Esophagus (tissue), 2 donors: Measurements from ENCODE around the gene PLEKHA8. TPM values are rescaled to one million over a fixed set of nuclear protein-coding genes. Genes with fewer than 3 reads are reported as not detected.

Source experiments
- H3K27ac ChIP-seq, 2 donors: one replicate each; pipeline ENCODE4 v1.5.1; 2013; ENCODE audit warnings: low read depth in 2 of 2, mild to moderate bottlenecking in 2 of 2, inconsistent platforms in 1 of 2, low read length in 1 of 2, moderate library complexity in 1 of 2
- H3K27me3 ChIP-seq, 2 donors: one replicate each; pipeline ENCODE4 v1.6.1; 2013; ENCODE audit warnings: low read length in 2 of 2, control low read depth in 1 of 2, mild to moderate bottlenecking in 1 of 2; ENCODE audit not compliant: insufficient read depth in 2 of 2, control insufficient read depth in 1 of 2
- H3K36me3 ChIP-seq, 2 donors: one replicate each; pipeline ENCODE4 v1.6.1; 2013; ENCODE audit warnings: low read length in 1 of 2; ENCODE audit not compliant: control insufficient read depth in 2 of 2, insufficient read depth in 2 of 2
- H3K4me1 ChIP-seq, 2 donors: one replicate each; pipeline ENCODE4 v1.6.1; 2013; ENCODE audit warnings: low read length in 1 of 2; ENCODE audit not compliant: control insufficient read depth in 2 of 2, insufficient read depth in 2 of 2
- H3K4me3 ChIP-seq, 2 donors: one replicate each; pipeline ENCODE4 v1.5.1; 2013; ENCODE audit warnings: low read length in 2 of 2, mild to moderate bottlenecking in 2 of 2, low read depth in 1 of 2, moderate library complexity in 1 of 2
- H3K9me3 ChIP-seq, 2 donors: one replicate each; pipeline ENCODE4 v1.6.1; 2013; ENCODE audit warnings: mild to moderate bottlenecking in 2 of 2, low read depth in 1 of 2, low read length in 1 of 2, moderate library complexity in 1 of 2; ENCODE audit not compliant: control insufficient read depth in 2 of 2, insufficient read depth in 1 of 2
- WGBS, 2 donors: extraction: QIAGEN DNeasy Blood & Tissue Kit; methylation state at CpG; one replicate each; pipeline ENCODE4 v1.1.7; 2013; 5-methylcytosine and 5-hydroxymethylcytosine counted together
- polyA plus RNA-seq, 2 donors: library from polyadenylated mRNA; stranded (reverse); fragments of 200-250 nt; gene quantifications; one replicate each; pipeline ENCODE4 v1.2.3, GENCODE V29; 2013
- donor health status: healthy with polysubstance abuse.
- donor health status: Bipolar disorder and iron deficiency.

Gene PLEKHA8
- polyA plus RNA-seq, 2 donors, result 2.3 to 2.7 TPM

DNA sequence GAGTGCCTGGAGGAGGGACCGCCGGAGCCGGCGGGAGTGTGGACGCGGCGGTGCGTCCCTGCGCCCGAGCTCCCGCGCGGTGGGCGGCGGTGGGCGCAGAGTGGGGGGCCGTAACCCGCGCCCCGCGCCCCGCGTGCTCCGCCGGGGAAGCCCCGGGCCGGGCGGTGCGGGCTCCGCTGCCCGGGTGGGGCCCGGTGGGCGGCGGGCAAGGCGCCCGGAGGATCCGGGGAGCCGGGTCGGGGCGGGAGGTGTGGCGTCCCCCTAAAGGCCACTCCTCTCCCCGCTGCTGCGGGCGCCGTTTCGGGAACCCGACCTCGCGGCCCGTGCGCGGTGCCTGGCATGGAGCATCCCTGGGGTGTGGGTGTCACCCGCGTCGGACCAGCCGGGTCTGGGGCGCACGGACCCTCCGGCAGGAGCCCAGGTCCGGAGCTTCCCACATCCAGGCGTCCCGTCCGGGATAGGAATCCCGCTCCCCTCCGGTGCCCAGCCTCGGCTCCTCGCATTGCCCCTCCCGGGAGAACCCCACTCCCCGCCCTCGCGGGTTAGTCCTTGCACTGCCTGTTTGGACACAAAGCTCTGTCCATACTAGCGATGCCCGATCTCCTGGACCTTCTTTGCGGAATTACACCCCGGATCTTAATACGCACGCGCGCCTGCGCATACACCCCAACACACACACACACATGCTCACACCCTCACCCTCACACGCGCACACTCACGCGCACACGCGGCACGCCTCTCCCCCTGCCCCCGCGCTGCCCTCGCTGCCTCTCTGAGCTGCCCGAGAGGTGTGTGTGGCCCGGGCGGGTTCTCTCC lies 107.3 kb downstream of the PLEKHA8 start:
- Histone ChIP-seq H3K9me3 (no peaks in the 10 kb centered on the region), H3K4me3 (peak overlapping the region; percentile 78 to 83), H3K4me1 (peaks cover 0 to 3% of the 10 kb centered on the region in 2 donors), H3K27ac (peak overlapping the region; percentile 86 to 91), H3K36me3 (no peaks in the 10 kb centered on the region), H3K27me3 (no peaks in the 10 kb centered on the region)
- WGBS, 2 donors, result 0% methylated on average over 38 to 93 of the region's 93 CpGs

DNA sequence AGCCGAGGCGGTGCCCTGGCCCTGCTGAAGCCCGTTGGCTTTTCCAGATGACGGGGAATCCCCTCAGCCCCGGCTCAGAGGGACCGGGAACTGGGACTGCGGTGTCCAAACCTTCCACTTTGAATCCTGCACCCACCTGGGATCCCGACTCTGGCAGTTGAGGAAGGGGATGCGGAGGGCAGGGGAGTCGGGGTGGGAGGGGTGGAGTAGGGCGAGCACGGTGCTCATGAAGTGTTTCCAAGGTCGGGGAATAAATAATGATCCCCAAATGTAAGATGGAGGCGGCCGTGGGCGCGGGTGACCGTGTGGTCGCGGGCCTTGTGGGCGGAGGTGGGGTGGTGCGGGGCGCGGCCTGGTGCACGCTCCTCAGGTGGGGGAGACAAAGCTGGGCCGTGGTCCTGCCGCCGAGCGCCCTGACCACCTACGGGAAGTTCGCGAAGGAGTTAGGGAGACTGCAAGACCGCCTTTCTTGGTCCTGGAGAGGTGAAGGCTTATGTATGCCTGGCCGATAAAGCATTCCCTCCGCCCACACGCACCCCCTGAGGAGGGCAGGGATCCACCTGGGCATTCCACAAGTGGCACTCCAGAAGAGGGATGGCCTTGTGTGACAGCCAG lies 108.0 kb downstream of the PLEKHA8 start:
- Histone ChIP-seq H3K4me1 (peaks cover 0 to 3% of the 10 kb centered on the region in 2 donors), H3K9me3 (no peaks in the 10 kb centered on the region), H3K27me3 (no peaks in the 10 kb centered on the region), H3K27ac (peak overlapping the region; percentile 72 to 86), H3K4me3 (peak overlapping the region; percentile 78 to 83), H3K36me3 (no peaks in the 10 kb centered on the region)
- WGBS, 2 donors, result 16 to 19% methylated on average over 36 of the region's 36 CpGs

DNA sequence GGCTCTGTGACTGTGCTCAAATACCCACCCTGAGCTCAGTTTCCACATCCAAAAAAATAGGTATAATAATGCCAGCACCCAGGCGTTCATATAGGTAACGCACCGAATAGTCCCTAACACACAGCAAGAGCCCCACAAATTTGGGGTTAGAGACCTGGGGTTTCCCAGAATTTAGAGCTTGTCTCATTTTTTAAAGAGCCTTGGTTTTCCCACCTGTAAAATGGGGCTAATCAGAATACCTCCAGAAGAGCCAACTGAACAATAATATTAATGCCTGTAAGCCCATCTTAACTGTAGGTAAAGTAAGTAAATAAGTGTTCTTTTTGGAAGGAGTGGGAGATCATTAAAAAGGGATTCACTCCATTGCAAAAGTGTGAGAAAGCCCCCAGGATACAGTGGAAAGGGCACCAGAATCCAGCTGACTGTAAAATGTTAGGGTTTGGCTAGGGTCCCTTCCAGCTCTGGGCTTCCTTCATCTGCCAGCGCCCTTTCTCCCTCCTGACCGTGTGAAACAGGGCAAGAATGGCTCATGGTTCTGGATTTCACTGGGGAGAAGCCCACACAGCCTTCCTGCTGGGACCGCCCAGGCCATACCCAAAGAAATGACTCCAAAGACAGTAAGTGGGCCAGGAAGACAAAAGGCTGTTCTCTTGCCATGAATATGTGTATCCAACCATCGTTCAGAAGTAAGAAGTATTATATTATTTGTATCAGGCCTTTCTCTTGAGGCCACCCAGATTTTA lies 108.7 kb downstream of the PLEKHA8 start:
- Histone ChIP-seq H3K9me3 (no peaks in the 10 kb centered on the region), H3K4me3 (peak overlapping the region in 1 of 2 donors; percentile 83), H3K27me3 (no peaks in the 10 kb centered on the region), H3K4me1 (peaks cover 0 to 3% of the 10 kb centered on the region in 2 donors), H3K27ac (peak overlapping the region in 1 of 2 donors; percentile 86), H3K36me3 (no peaks in the 10 kb centered on the region)
- 79 to 82% methylated on average over 7 of the region's 7 CpGs for WGBS, 2 donors

- Histone ChIP-seq H3K9me3 (no peaks in the 10 kb centered on the region), H3K27ac (peak overlapping the region in 1 of 2 donors; percentile 6), H3K27me3 (no peaks in the 10 kb centered on the region), H3K36me3 (no peaks in the 10 kb centered on the region), H3K4me3 (no peak overlapping the region), H3K4me1 (peaks cover 0 to 5% of the 10 kb centered on the region in 2 donors)
- 53 to 60% methylated on average over 4 of the region's 4 CpGs for WGBS, 2 donors
Measured at GRCh38 chr7:30139836-30140384, 111.7 kb downstream of the PLEKHA8 start.

DNA sequence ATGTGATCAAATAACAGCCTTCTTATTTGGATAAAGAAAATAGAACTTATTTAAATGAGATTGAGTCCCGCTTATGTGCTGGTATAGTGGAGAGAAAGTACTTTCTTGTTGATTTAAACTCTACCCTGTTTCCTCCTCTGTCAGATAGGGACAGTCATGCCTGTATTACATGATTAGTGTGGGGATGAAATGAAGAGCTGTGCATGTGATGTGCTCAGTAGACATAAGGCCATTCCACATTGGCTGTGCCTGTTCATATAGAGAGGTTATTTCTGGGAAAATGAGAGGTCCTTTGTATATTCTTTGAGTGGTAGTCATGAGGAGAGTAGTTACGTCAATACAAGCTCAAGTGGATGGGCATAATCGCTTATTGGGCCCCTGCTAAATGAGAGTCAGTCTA lies 112.2 kb downstream of the PLEKHA8 start:
- Histone ChIP-seq H3K36me3 (no peaks in the 10 kb centered on the region), H3K4me1 (peaks cover 0 to 5% of the 10 kb centered on the region in 2 donors), H3K27me3 (no peaks in the 10 kb centered on the region), H3K27ac (no peak overlapping the region), H3K9me3 (no peaks in the 10 kb centered on the region), H3K4me3 (no peak overlapping the region)
- 95 to 96% methylated on average over 3 of the region's 3 CpGs for WGBS, 2 donors

- H3K9me3 ChIP-seq, result no peaks in the 10 kb centered on the region
- no peaks in the 10 kb centered on the region for H3K36me3 ChIP-seq
- H3K4me3 ChIP-seq, result no peak overlapping the region
- WGBS, 2 donors, result 34 to 50% methylated on average over 9 of the region's 9 CpGs
- H3K27me3 ChIP-seq, result no peaks in the 10 kb centered on the region
- peaks cover 0 to 2% of the 10 kb centered on the region in 2 donors for H3K4me1 ChIP-seq
- peak overlapping the region; percentile 70 to 76 for H3K27ac ChIP-seq
Measured at GRCh38 chr7:30142710-30143109, 114.5 kb downstream of the PLEKHA8 start.

GRCh38 chr7:30143748-30144251 lies 115.6 kb downstream of the PLEKHA8 start:
- Histone ChIP-seq H3K9me3 (no peaks in the 10 kb centered on the region), H3K27me3 (no peaks in the 10 kb centered on the region), H3K4me3 (no peak overlapping the region), H3K4me1 (peaks cover 0 to 6% of the 10 kb centered on the region in 2 donors), H3K36me3 (no peaks in the 10 kb centered on the region), H3K27ac (peak overlapping the region in 1 of 2 donors; percentile 59)
- 53 to 62% methylated on average over 1 of the region's 1 CpG for WGBS, 2 donors

DNA sequence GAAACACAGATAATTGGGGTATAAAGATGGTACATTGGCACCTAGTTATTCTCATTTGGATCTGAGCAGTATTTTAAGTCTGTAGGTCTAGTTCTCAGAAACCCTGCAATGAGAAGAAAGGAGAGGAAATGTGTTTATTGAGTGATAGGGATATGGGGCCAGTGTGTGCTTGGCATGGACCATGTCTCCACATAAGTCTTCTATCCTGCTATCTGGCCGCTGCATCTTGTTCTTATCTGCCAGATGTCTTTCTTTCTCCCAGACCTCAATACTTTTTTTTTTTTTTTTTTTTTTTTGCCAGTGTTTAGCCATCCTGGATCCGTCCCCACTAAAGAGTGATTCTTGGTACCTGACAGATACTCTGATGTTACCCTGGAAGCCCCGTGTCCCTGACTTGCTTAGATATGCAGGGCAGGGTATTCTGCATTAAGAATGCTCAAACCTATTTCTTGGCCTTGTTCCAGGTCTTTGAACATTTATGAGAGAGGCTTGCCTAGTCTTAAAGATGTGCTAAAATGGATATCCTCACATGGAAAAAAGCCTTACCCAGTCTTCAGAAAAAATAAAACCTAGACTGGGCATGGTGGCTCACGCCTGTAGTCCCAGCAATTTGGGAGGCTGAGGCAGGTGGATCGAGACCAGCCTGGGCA lies 116.6 kb downstream of the PLEKHA8 start:
- Histone ChIP-seq H3K27ac (no peak overlapping the region), H3K4me3 (no peak overlapping the region), H3K4me1 (peaks cover 0 to 6% of the 10 kb centered on the region in 2 donors), H3K36me3 (no peaks in the 10 kb centered on the region), H3K27me3 (no peaks in the 10 kb centered on the region), H3K9me3 (no peaks in the 10 kb centered on the region)
- 87 to 88% methylated on average over 5 of the region's 5 CpGs for WGBS, 2 donors
